OCI-LY3 (cell line): ENCODE data around the gene ARHGAP4.

Experiments used
- H2AFZ ChIP-seq: fragments of 200-600, 300-600 bp; shearing (Covaris generic); 2 replicates; pipeline ENCODE4 v1.6.0; 2014; ENCODE audit warnings: antibody characterized with exemption, low read depth, low read length
- H3K27ac ChIP-seq: fragments of 200-600, 300-600 bp; sonication (generic); 2 replicates; pipeline ENCODE4 v1.5.1; 2014; ENCODE audit warnings: mild to moderate bottlenecking, low read length, moderate library complexity, mixed read lengths
- H3K27me3 ChIP-seq: fragments of 200-600, 300-600 bp; sonication (generic); 2 replicates; pipeline ENCODE4 v1.6.1; 2014; ENCODE audit warnings: low read depth, low read length, mixed read lengths
- H3K36me3 ChIP-seq: fragments of 200-600, 300-600 bp; sonication (generic); replicated peaks from 2 replicates; pipeline ENCODE3; 2014; ENCODE audit warnings: low read depth, low read length, mixed read lengths
- H3K4me1 ChIP-seq: fragments of 300-600, 200-600 bp; sonication (generic); 2 replicates; pipeline ENCODE4 v1.6.1; 2014; ENCODE audit warnings: low read length, mixed read lengths
- H3K4me2 ChIP-seq: fragments of 200-600, 300-600 bp; sonication (generic); 2 replicates; pipeline ENCODE4 v1.6.1; 2014; ENCODE audit warnings: low read length, mixed read lengths
- H3K4me3 ChIP-seq: fragments of 300-600, 200-600 bp; sonication (generic); 2 replicates; pipeline ENCODE4 v1.5.1; 2014; ENCODE audit warnings: antibody characterized with exemption, mild to moderate bottlenecking, low read length, moderate library complexity
- H3K79me2 ChIP-seq: fragments of 300-600, 200-600 bp; shearing (Covaris generic); 2 replicates; pipeline ENCODE4 v1.6.1; 2014; ENCODE audit warnings: mild to moderate bottlenecking, low read length, mixed read lengths
- H3K9ac ChIP-seq: fragments of 300-600, 200-600 bp; shearing (Covaris generic); 2 replicates; pipeline ENCODE4 v1.6.0; 2014; ENCODE audit warnings: mild to moderate bottlenecking, low read length, moderate library complexity
- H3K9me3 ChIP-seq: fragments of 200-600, 300-600 bp; shearing (Covaris generic); 2 replicates; pipeline ENCODE4 v1.6.1; 2014; ENCODE audit warnings: low read length, mixed read lengths; ENCODE audit not compliant: insufficient read depth
- H4K20me1 ChIP-seq: fragments of 200-600, 300-600 bp; sonication (generic); 2 replicates; pipeline ENCODE4 v1.6.1; 2016; ENCODE audit warnings: low read length, mixed read lengths; ENCODE audit not compliant: insufficient read depth
- EZH2phosphoT487 ChIP-seq: fragments of 200-600 bp; shearing (Covaris generic); IDR thresholded peaks from 2 replicates; pipeline ENCODE4 v1.6.1; 2018; ENCODE audit warnings: antibody characterized with exemption, mixed run types, low read depth
- TF ChIP-seq, protein P1 (sequence below): fragments of 200-600, 300-600 bp; sonication (generic); IDR thresholded peaks from 2 replicates; pipeline ENCODE4 v1.5.1; 2014; ENCODE audit warnings: antibody characterized with exemption, low read length, low read depth

The ARHGAP4 gene

DNA sequence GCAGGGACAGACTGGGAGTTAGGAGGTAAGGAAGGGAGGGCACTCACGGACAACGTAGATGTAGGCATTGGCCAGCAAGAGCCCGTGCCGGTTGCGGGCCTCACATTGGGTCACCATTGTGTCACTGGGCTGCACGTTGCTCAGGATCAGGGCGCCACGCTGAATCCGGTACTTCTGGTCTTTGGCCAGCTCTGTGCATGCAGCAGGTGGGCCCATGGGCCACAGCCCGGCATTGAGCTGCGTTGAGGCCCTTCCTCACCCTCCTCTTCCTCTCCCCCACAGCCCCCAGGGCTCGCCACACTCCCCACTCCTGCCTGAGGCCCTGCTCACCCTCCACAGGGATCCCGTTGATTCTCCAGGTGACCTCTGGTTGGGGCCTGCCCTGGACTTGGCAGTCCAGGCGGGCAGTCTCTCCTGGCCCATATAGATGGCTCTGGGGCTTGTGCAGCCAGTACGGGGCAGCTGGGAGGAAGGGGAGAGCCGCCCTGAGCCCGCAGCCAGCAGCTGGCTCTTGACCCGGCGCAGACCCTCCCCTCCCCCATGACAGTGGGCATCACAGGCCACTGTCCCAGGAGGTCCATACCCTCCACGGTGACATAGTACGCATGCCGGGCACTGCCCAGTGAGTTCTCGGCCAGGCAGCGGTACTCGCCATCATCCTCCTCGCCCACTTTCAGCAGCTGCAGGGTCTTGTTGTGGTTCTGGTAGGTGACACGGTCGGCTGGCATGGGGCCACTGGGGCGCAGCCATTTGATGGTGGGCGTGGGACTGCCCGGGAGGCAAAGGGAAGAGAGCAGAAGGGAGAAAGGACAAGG lies 56.4 kb downstream of the ARHGAP4 start:
- Histone ChIP-seq H3K9me3 (no peaks in the 10 kb centered on the region), H3K36me3 (no peaks in the 10 kb centered on the region), H3K4me2 (no peak overlapping the region), H3K79me2 (no peaks in the 10 kb centered on the region), H2AFZ (no peak overlapping the region), H3K4me3 (no peak overlapping the region), H3K9ac (no peak overlapping the region), H3K4me1 (no peaks in the 10 kb centered on the region), H3K27ac (no peak overlapping the region), H4K20me1 (peaks cover 18% of the 10 kb centered on the region), H3K27me3 (no peaks in the 10 kb centered on the region)
- TF ChIP-seq, protein P1, sequence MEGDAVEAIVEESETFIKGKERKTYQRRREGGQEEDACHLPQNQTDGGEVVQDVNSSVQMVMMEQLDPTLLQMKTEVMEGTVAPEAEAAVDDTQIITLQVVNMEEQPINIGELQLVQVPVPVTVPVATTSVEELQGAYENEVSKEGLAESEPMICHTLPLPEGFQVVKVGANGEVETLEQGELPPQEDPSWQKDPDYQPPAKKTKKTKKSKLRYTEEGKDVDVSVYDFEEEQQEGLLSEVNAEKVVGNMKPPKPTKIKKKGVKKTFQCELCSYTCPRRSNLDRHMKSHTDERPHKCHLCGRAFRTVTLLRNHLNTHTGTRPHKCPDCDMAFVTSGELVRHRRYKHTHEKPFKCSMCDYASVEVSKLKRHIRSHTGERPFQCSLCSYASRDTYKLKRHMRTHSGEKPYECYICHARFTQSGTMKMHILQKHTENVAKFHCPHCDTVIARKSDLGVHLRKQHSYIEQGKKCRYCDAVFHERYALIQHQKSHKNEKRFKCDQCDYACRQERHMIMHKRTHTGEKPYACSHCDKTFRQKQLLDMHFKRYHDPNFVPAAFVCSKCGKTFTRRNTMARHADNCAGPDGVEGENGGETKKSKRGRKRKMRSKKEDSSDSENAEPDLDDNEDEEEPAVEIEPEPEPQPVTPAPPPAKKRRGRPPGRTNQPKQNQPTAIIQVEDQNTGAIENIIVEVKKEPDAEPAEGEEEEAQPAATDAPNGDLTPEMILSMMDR: no peak
- no peak for TF ChIP-seq EZH2phosphoT487

DNA sequence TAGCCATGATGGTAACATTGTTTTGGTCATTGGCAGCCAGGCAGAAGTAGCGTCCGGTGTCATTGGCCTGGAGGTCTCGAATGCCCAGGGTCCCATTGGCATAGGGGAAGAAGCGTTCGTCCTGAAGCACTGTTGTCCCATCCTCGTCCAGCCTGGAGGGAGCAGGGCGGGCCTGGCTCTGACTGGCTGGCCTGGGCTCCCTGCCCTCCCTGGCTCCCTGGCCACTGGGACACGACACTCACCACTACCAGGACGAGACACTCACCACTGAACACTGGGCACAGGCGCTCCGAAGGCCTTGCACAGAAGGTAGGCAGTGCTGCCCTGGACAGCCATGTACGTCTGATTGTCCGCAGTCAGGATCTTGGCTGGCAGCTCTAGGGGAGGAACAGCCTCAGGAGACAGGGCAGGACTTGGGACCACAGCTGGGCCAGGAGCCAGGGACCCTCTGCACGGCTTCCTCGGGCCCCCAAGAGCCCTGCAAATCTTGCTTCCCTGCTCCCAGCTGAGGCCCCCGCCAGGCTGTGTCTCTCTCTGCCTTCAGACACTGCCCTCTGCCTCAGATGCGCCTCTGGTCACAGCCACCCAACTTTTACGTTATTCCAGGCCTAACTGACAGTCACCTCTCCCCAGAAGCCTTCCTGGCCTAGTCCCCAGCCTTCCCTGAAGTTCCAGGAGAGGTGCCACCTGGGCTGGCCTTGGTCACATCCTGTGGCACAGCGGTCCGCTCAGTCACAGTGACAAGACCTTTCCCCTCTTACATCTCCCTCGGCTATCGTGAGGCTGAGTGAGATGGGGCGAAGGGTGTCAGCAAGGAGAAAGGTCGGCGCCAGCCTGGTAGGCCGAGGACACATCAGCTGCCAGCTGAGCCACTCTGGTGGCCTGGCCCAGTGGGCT lies 57.2 kb downstream of the ARHGAP4 start:
- TF ChIP-seq, protein P1: no peak
- TF ChIP-seq EZH2phosphoT487: no peak
- Histone ChIP-seq H3K9me3 (no peaks in the 10 kb centered on the region), H3K4me1 (no peaks in the 10 kb centered on the region), H3K27me3 (no peaks in the 10 kb centered on the region), H4K20me1 (peaks cover 10% of the 10 kb centered on the region; the same call in 1 of the 2 replicates), H3K79me2 (no peaks in the 10 kb centered on the region), H3K27ac (no peak overlapping the region), H2AFZ (no peak overlapping the region), H3K9ac (no peak overlapping the region), H3K4me3 (no peak overlapping the region), H3K4me2 (no peak overlapping the region), H3K36me3 (no peaks in the 10 kb centered on the region)

DNA sequence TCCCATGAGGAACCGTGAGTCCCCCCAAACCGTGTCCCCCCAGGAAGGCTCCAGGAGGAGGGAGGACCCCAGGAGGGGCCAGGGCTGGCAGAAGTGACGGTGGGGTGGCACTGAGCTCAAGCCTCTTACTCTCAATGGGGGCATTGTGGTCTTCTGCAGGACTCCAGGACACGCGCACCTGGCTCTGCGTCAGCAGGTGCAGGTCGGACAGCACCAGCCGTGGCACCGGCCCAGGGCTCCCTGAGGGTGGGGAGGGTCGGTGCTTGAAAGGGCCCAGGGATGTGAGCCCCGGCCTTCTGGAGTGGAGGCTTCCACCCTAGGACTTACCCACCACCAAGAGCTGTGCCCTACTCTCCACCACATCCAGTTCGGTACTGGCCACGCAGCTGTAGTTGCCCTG lies 58.4 kb downstream of the ARHGAP4 start:
- Histone ChIP-seq H3K9ac (no peak overlapping the region), H3K4me1 (no peaks in the 10 kb centered on the region), H3K4me3 (no peak overlapping the region), H3K27ac (no peak overlapping the region), H4K20me1 (0 out of 2 replicates have a peak, but pooled peaks cover under 1% of the 10 kb centered on the region), H2AFZ (no peak overlapping the region), H3K9me3 (no peaks in the 10 kb centered on the region), H3K79me2 (no peaks in the 10 kb centered on the region), H3K4me2 (no peak overlapping the region), H3K27me3 (no peaks in the 10 kb centered on the region), H3K36me3 (no peaks in the 10 kb centered on the region)
- TF ChIP-seq EZH2phosphoT487: no peak
- TF ChIP-seq, protein P1: no peak

DNA sequence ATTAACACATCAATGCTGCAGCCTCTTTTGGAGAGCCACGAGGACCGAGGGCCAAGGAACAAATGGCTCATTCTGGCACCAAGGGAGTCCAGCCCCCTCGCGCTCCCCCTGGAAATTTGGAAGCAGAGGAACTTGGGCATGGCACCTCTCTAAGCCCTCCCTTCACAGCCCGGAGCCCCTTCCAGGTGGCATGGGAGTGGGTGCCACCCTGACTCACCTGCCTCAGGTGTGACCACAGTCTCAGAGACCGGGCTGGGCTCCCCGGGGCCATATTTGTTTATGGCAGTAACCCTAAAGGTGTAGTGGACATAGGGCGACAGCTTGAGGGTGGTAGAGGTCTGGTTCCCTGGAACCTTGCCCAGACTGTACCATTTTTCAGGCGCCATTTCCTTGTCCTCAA lies 58.9 kb downstream of the ARHGAP4 start:
- Histone ChIP-seq H3K36me3 (no peaks in the 10 kb centered on the region), H2AFZ (no peak overlapping the region), H3K27me3 (no peaks in the 10 kb centered on the region), H3K4me1 (no peaks in the 10 kb centered on the region), H3K79me2 (no peaks in the 10 kb centered on the region), H4K20me1 (no peaks in the 10 kb centered on the region), H3K9me3 (no peaks in the 10 kb centered on the region), H3K4me3 (no peak overlapping the region), H3K4me2 (no peak overlapping the region), H3K9ac (no peak overlapping the region), H3K27ac (no peak overlapping the region)
- TF ChIP-seq, protein P1: no peak
- TF ChIP-seq EZH2phosphoT487: no peak
